ENCODE measurements around the gene PDP2.
"Not testable (repeated sequence)": the region's sequence is repeated elsewhere in the genome, so short reads cannot be mapped to it uniquely, and the experiment has no call there.

The PDP2 gene

GRCh38 chr16:66921729-66922450 lies 41.6 kb downstream of the PDP2 start:
- no peak for DNase-seq

DNA sequence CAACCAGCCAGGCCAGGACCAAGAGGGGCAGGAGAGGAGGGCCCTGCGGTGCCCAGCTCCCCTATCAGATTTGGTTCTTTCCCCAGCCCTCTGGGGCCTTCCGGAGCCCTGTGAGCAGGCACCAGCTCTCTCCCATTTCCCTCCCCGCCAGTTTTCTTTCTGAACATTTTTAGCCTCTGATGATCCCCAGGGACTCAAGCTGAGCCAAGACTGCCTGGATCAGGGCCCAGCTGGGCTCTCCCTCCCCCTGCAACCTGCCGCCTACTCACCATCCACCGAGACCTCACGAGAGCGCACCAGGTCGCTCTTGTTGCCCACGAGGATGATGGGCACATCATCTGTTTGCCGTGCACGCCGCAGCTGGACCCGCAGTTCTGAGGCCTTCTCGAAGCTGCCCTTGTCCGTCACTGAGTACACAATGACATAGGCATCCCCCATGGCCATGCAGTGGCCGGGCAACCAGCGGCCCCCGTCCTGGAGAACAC lies 43.0 kb downstream of the PDP2 start:
- peak; percentile 87 for DNase-seq

DNA sequence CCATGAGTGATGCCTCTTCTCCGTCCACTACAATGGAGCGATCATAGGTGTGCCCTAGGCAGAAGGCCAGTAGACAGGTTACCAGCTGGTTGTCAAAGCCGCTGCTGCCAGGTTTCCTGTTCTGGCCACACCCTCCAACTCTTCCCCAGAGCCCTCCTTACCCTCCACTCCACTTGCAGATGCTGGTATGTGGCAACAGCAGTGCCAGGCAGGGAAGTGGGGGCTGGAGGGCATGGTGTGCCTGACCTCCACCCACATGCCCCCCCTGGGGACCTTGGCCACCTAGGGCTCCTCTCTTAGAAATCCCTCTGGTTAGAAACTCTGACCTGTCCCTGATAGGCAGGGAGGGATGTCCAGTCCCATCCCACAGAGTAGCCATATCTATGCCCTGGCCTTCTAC lies 43.6 kb downstream of the PDP2 start:
- DNase-seq = no peak

- DNase-seq = no peak
Measured at GRCh38 chr16:66924527-66925321, 44.4 kb downstream of the PDP2 start.

DNA sequence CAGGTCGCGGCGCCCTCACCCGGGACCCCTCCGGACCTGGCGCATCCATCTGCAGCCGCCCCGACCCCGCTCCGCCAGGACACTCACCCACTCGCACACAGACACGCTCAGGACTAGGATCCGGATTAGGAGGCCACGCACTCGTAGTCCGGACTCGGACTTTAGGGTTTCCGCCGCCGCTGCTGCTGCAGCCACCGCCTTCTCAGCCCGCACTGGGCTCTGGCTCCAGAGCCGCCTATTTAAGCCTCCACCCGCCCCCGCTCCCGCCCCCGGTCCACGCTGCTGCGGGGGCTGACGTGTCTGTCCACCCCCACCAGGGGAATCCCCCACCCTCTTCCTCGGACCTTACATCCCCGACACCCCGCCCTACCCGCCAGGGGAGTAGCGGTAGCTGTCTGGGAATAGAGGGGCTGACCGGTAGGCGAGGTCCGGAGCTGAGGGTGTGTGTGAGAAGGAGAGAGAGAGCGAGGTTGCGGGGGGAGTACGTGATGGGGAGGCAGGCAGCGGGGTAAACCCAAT lies 45.1 kb downstream of the PDP2 start, which contains the start of gene RRAD:
Gene RRAD (minus strand): TSS at position 214 of the 519 bp plus-strand sequence. CDS start 356 bp downstream, outside the sequence.
- DNase-seq = no peak

- no peak for DNase-seq
Measured at GRCh38 chr16:66926171-66926947, 46.0 kb downstream of the PDP2 start.

DNA sequence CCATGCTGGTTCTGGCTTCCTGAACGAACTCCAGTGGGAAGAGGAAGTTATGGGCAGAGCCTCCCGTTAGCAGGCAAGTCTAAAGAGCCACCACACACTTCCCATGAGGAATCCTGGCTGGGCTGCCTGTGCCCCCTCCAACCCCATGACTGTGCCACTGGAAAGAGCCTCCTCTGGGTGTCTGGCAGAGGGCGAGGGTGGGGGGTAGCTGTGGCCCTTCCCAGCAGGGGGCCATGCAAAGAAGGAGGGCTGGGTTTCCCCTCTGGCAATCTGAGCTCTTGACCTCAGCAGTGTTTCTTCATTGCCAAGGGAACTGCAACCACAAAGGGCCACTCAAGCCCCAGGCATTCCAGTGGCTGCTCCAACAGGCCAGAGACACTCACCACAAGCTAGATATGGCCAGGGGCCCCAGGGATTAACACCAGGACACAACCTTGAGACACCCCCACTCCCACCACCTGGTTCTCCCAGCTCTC lies 46.7 kb downstream of the PDP2 start:
- no peak for DNase-seq

- no peak for DNase-seq
Measured at GRCh38 chr16:66927918-66928649, 47.8 kb downstream of the PDP2 start.

- no peak for DNase-seq
Measured at GRCh38 chr16:66928702-66929388, 48.5 kb downstream of the PDP2 start.

DNA sequence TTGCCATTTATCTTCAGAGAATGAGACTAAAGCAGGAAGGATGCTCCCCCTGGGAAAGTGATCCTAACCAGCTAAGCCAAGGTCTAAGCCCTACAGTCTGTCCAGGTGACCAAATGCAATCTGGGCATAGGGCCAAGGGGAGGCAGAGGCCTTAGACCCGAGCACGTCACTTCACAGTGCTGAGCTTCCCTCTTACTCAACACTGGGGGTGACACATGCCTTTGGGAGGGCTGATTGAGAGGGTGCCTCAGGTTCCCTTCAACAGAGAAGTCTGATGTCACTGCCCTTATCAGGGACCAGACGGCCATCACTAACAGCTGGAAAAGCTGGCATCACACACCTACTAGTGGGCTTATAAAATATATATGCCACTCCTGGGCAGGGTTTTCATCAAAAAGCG lies 49.9 kb downstream of the PDP2 start:
- DNase-seq = no peak

GRCh38 chr16:66931665-66932064 lies 51.4 kb downstream of the PDP2 start:
- DNase-seq = no peak

DNA sequence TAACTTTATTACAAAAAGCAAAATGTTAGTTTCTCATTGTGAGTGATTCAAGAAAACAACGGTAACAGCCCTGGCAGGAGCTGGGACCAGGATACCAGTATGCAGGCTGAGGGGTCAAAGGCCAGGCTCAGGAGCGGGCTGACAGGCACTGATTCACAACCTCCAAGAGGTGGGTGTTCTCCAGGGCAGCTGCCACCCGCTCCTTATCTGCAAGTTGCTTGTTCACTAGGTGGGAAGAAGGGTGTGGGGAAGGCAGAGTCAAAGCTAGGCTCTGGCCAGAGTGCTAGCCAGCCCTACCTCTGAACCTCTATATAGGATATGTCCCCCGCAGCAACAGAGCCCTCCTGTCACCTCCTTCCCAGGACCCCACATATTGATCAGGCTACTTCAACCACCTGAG lies 51.8 kb downstream of the PDP2 start:
- no peak for DNase-seq

- DNase-seq = no peak
Measured at GRCh38 chr16:66933776-66934137, 53.4 kb downstream of the PDP2 start.

DNA sequence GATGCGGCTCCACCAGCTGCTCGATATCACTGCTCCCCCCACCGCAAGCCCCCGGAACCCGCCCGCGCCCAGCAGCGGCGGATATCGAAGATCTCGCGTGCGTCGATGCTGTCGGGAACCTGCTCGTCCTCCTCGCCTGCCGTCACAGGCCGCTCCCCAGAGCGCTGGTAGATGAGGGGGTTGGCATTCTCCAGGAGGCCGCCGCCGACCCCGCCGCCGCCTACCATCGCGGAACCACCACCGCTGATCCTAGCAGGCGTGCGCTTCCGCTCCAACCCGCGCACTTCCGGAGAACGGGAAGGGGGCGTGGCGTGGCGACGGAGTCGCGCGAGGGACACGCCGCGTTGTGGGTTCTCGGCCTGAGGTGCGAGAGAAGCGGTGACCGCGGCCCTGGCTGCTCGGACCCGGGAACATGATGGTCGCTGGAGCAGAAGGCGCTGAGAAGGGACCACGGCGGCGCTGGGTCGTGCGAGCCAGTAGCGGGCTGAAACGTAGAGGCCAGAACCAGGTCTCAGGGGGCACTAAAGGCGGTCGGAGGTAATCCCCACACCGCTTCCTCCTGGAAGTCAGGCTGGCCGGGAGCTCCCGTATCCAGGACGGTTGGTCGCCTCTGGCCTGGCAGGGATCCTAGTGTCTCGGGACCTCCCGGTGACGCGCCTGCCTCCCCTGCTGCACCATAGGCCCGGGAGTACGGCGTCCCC lies 54.0 kb downstream of the PDP2 start, which contains the start of gene CIAO2B:
Gene CIAO2B (minus strand): TSS at position 265 of the 701 bp plus-strand sequence. CDS start 38 bp downstream, at position 227.
- peak; percentile 79 for DNase-seq

- not testable (repeated sequence) for DNase-seq
Measured at GRCh38 chr16:66934839-66935313, 54.6 kb downstream of the PDP2 start.

DNA sequence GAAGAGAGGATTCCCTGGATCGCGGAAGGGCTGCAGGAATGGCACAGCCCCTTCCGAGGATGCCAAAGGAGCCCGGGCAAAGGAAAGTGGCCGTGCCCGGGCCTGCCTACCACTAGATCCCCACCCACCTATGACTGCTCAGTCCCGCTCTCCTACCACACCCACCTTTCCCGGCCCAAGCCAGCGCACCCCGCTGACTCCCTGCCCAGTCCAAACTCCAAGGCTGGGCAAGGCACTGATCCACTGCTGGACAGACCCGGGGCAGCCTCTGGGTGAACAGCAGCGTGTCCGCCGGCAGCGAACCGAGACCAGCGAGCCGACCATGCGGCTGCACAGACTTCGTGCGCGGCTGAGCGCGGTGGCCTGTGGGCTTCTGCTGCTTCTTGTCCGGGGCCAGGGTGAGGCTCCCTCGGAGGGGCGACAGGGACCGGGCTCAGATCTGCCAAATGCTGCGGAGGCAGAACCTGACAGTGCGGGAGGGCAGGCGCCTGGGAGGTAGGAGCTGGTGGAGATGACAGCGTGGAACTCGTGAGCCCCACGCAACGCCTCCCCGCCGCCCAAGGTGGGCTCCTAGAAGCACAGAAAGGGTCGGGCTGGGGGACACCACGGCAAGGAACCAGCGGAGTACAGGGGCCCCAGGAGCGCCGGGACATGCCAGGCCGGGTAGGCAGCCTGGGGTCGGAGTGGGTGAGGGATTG lies 55.1 kb downstream of the PDP2 start, which contains the start of gene CES2:
Gene CES2 (plus strand): TSS at position 203 of the 698 bp plus-strand sequence. CDS start 120 bp downstream, at position 323.
- DNase-seq = no peak

GRCh38 chr16:66936462-66936861 lies 56.1 kb downstream of the PDP2 start:
- no peak for DNase-seq

GRCh38 chr16:66936889-66937554 lies 56.7 kb downstream of the PDP2 start:
- DNase-seq = no peak

GRCh38 chr16:66937725-66938337 lies 57.5 kb downstream of the PDP2 start:
- DNase-seq = no peak
